Measurements from ENCODE around the gene MED20. TPM values are rescaled to one million over a fixed set of nuclear protein-coding genes. Genes with fewer than 3 reads are reported as not detected.

Gene MED20
- total RNA-seq, 1 donor from 2014 or later: 18.3 TPM

DNA sequence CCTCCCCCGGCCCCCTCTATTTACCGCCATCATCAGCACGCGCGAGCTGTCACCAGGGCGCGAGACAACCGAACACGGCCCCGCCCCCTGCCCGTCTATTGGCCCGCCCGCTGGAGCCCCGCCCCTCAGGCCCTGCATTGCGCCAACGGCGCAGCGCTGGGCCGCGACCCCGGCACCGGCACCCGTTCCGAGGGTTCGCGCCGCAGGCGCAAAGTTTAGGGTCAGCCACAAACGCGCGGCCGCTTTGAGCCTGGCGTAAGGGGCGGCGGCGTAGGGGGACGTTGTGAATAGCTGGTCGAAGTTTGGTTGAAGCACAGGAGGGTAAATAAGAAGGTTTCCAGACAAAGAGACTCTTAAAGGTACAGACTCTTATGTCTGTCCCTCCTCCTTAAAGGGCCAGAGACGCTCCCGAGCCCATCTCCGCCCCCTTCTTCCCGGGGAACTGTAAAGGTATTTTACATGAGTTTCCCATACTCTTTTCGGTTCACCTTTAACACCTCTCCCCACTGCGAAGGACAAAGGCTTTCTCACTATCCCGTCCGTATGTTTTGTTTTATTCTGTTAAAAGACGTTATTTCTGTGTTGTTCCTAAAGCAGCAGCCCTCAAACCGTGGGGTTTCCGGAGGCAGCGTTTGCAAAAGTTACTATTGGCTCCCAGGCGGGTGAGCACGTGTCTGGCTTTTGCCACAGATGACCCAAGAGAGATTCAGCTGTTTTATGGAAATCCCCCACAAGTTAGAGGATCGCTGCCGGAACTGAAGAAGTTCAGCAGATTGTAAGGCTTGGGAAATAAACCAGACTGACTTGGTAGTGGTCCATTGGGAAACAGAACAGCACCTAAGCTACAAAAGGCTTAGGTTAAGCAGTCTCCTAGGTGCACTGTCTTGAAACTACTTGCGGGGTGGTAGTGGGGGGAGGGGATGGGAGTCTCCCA is 25.4 kb downstream of the MED20 start, which contains the start of gene USP49:
USP49 (minus strand) TSS at position 76 of the 934 bp plus-strand sequence. CDS start 88,392 bp downstream, outside the sequence.
- intact Hi-C loops (cut with DNase I): no loop called here
- TF ChIP-seq, protein P1, sequence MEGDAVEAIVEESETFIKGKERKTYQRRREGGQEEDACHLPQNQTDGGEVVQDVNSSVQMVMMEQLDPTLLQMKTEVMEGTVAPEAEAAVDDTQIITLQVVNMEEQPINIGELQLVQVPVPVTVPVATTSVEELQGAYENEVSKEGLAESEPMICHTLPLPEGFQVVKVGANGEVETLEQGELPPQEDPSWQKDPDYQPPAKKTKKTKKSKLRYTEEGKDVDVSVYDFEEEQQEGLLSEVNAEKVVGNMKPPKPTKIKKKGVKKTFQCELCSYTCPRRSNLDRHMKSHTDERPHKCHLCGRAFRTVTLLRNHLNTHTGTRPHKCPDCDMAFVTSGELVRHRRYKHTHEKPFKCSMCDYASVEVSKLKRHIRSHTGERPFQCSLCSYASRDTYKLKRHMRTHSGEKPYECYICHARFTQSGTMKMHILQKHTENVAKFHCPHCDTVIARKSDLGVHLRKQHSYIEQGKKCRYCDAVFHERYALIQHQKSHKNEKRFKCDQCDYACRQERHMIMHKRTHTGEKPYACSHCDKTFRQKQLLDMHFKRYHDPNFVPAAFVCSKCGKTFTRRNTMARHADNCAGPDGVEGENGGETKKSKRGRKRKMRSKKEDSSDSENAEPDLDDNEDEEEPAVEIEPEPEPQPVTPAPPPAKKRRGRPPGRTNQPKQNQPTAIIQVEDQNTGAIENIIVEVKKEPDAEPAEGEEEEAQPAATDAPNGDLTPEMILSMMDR (IDR thresholded peaks at IDR 0.05): no peak
- Histone ChIP-seq H3K9me3 (no peaks in the 10 kb centered on the region), H3K36me3 (peaks cover 7% of the 10 kb centered on the region), H3K27me3 (no peaks in the 10 kb centered on the region), H3K4me3 (peak within 1 kb of the TSS; percentile 95), H3K27ac (peak within 1 kb of the TSS; percentile 83), H3K4me1 (peaks cover 14% of the 10 kb centered on the region)
- ATAC-seq (peak; percentile 99), DNase-seq (peak; percentile 96)

DNA sequence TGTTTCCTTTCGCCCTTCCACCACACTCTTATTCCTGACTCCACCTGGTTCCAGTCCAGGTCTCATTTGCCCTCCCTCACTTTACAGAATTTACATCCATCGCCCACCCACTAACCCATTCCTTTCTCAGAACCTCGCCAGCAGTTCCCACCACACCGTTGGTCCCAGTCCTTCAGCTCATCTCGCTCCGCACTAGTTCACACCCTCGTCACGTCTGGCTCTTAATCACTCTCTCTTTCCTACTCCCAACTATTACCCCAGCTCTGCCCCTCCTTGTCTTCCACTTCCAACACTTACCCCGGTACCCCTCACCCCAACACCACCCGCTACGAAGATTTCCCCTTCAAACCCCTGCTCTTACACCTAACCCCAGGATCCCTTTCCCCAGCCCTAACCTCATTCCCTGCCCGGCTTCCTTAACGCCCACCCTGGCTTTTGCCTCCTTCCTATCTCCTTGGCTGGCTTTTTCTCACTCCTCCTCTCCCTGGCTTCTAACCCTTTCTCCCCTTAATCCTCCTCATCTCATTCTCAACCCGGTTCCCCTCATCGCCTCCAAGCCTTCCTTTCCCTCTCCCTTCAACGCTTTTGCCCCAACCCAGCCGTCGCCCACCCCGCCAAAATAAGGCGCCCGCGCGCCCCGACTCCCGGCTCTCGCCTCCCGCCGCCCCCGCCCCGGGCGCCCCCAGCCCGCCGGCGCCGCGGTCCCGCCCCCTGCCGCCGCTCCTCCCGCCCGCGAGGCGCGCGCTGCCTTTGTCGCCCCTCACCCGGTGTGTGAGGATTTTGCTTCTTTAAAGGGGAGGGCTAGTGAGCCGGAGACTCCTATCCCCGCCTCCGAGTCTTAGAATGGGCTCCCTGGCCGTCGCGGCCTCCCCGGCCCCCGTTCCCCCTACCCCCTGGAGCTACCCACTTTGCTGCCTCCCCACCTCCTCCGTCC is 26.3 kb downstream of the MED20 start:
- ATAC-seq: peak; percentile 63
- TF ChIP-seq, protein P1 (IDR thresholded peaks at IDR 0.05): no peak
- no peak overlapping the region for H3K27ac ChIP-seq
- peak overlapping the region; percentile 95 for H3K4me3 ChIP-seq
- peaks cover 14% of the 10 kb centered on the region for H3K4me1 ChIP-seq
- intact Hi-C loops (cut with DNase I): no loop called here
- no peak for DNase-seq
- H3K36me3 ChIP-seq: peaks cover under 1% of the 10 kb centered on the region
- no peaks in the 10 kb centered on the region for H3K27me3 ChIP-seq
- H3K9me3 ChIP-seq: no peaks in the 10 kb centered on the region

DNA sequence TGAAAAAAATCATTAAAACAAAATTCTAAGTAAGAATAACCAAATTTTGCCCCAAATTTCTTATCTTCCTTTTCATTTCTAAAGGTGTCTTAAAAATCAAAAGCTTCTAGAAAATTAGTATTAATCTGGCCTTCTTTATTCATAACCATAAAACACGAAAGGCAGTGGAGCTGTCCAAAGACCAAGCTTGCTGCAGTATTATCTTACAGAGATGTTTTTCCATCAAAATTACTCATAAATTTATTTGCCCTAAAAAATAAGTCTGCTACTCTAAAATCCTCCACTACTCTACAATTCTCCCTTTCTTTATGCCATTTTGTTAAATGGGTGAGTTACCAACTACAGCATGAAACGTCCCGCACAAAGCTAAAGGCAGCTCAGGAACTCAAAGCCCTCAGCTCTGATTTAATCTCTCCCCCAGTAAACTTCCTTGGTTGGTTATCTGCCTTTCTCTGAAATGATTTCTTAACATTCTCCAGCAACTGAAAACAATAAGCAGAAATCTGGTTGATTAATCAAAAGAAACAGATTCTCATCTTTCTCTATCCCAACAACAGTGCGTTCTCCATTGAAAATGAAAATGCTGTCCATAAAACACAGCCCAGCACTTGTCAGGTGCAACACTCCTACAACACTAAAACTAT is 27.9 kb downstream of the MED20 start:
- DNase-seq (no peak), ATAC-seq (no peak)
- Histone ChIP-seq H3K27me3 (no peaks in the 10 kb centered on the region), H3K9me3 (no peaks in the 10 kb centered on the region), H3K36me3 (no peaks in the 10 kb centered on the region), H3K27ac (no peak overlapping the region), H3K4me3 (no peak overlapping the region), H3K4me1 (peaks cover 14% of the 10 kb centered on the region)
- TF ChIP-seq, protein P1 (IDR thresholded peaks at IDR 0.05): no peak
- intact Hi-C loops (cut with DNase I): no loop called here

DNA sequence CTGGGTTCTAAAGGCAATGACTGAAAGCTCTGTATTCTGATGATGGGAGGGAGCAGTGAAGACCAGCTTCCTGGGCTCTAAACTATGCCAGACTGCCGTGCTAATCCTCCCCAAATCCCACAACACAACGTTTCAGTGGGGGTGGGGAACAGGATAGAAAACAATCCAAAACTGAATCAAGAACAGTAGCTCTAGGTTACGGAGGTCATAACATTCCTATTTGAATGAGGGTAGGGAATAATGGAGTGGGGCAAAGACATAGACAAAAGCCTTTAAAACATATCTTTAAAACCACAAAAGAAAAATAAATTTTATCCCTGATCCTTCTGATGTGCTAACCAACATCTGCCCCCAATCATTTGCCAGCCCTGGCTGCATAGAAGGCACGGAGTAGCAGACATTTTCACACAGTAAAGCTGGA is 33.6 kb downstream of the MED20 start:
- no peaks in the 10 kb centered on the region for H3K36me3 ChIP-seq
- no peak overlapping the region for H3K27ac ChIP-seq
- ATAC-seq (no peak), DNase-seq (no peak)
- no peaks in the 10 kb centered on the region for H3K4me1 ChIP-seq
- H3K4me3 ChIP-seq: no peak overlapping the region
- H3K27me3 ChIP-seq: no peaks in the 10 kb centered on the region
- intact Hi-C loops (cut with DNase I): no loop called here
- no peaks in the 10 kb centered on the region for H3K9me3 ChIP-seq
- TF ChIP-seq, protein P1 (IDR thresholded peaks at IDR 0.05): no peak

DNA sequence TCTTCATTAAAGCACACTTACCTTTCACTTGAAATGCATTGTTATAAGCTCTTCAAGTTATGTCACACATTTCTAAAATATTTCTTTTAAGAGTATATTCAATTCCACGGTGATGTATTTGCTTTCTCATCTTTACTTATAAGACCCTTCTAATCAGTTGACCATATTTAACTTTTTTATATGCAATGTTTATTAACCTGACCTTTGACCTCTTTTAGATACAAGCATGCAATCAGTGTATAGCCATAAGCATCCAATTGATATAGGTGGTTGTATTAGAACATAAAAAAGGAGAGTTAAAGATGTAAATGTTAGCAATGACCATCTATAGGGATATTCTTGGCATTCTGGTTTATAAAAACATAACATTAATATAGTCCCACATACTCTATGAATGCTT is 35.0 kb downstream of the MED20 start:
- TF ChIP-seq, protein P1 (IDR thresholded peaks at IDR 0.05): no peak
- DNase-seq: no peak

More for the DNA sequence above, 35.0 kb downstream of the MED20 start:
- no peaks in the 10 kb centered on the region for H3K36me3 ChIP-seq
- intact Hi-C loops (cut with DNase I): no loop called here
- H3K4me1 ChIP-seq: no peaks in the 10 kb centered on the region
- H3K27ac ChIP-seq: no peak overlapping the region
- H3K9me3 ChIP-seq: no peaks in the 10 kb centered on the region
- no peak overlapping the region for H3K4me3 ChIP-seq
- H3K27me3 ChIP-seq: no peaks in the 10 kb centered on the region
- ATAC-seq: no peak
